ENCODE results near the gene ITSN1.

DNA sequence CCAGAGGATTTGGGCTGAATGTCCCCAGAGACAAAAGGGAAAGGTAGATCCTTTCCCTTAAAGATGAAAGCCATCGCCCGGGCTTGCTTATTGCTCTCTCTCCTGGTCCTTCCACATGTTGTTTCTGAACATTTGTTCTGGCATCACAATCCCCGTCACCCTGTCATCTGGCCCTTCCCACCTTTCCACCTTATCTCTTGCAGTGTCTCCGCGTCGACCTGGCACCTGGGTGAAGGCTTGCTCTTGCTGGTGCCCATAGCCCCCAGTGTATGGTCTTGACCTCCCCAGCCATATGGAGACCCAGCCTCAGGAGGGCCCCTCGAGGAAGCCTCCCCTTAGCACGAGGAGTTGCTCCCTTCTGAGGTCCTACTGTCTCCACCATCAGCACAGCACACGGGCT, 208.7 kb downstream of the ITSN1 start:
- TF ChIP-seq, protein P1, sequence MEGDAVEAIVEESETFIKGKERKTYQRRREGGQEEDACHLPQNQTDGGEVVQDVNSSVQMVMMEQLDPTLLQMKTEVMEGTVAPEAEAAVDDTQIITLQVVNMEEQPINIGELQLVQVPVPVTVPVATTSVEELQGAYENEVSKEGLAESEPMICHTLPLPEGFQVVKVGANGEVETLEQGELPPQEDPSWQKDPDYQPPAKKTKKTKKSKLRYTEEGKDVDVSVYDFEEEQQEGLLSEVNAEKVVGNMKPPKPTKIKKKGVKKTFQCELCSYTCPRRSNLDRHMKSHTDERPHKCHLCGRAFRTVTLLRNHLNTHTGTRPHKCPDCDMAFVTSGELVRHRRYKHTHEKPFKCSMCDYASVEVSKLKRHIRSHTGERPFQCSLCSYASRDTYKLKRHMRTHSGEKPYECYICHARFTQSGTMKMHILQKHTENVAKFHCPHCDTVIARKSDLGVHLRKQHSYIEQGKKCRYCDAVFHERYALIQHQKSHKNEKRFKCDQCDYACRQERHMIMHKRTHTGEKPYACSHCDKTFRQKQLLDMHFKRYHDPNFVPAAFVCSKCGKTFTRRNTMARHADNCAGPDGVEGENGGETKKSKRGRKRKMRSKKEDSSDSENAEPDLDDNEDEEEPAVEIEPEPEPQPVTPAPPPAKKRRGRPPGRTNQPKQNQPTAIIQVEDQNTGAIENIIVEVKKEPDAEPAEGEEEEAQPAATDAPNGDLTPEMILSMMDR (IDR thresholded peaks at IDR 0.05), result no peak
- TF ChIP-seq POLR2A (IDR thresholded peaks at IDR 0.05), result no peak

Measured in body of pancreas (tissue), 4 donors.